Gastrocnemius medialis (tissue), 4 donors: ENCODE measurements around the gene SEMA4C. TPM values are rescaled to one million over a fixed set of nuclear protein-coding genes. Genes with fewer than 3 reads are reported as not detected.

Experiments used
- ATAC-seq, 2 donors: fragments of 150-250 bp; one replicate each; pipeline ENCODE4 v1.9.1; 2016
- DNase-seq, 2 donors: peaks; one replicate each; pipeline ENCODE4 v3.0.0-alpha.2; 2019
- H3K27ac ChIP-seq, 4 donors: fragments of 200-600 bp; sonication (generic); 1 replicate in 1 of 4; 2 replicates in 3 of 4; pipeline ENCODE4 v1.5.1; 2016 to 2018; ENCODE audit warnings: mild to moderate bottlenecking in 2 of 4, moderate library complexity in 1 of 4
- H3K27me3 ChIP-seq, 3 donors: fragments of 200-600 bp; sonication (generic) in 2 of 3; 1 replicate in 1 of 3; 2 replicates in 2 of 3; pipeline versions ENCODE4 v1.5.1 to v1.6.0; 2016 to 2019; ENCODE audit warnings: mild to moderate bottlenecking in 1 of 3, moderate library complexity in 1 of 3
- H3K36me3 ChIP-seq, 2 donors: fragments of 200-600 bp; sonication (generic) in 1 of 2; one replicate each; pipeline ENCODE4 v1.5.1; 2017 to 2018
- H3K4me1 ChIP-seq, 2 donors: fragments of 200-600 bp; sonication (generic) in 1 of 2; one replicate each; pipeline ENCODE4 v1.5.1; 2016 to 2017; ENCODE audit warnings: mild to moderate bottlenecking in 2 of 2
- H3K4me3 ChIP-seq, 4 donors: fragments of 200-600 bp; sonication (generic) in 3 of 4; 1 replicate in 1 of 4; 2 replicates in 3 of 4; pipeline ENCODE4 v1.5.1; 2016 to 2019; ENCODE audit warnings: mild to moderate bottlenecking in 2 of 4
- H3K9me3 ChIP-seq, 3 donors: fragments of 200-600 bp; sonication (generic) in 2 of 3; 1 replicate in 1 of 3; 2 replicates in 2 of 3; pipeline ENCODE4 v1.5.1; 2016 to 2019
- CTCF ChIP-seq, 5 experiments: fragments of 450-650 bp in 3 of 5; fragments of 200-600 bp in 2 of 5; sonication (generic) in 2 of 5; IDR thresholded peaks in 4 of 5; conservative IDR thresholded peaks in 1 of 5; 1 replicate in 4 of 5; 2 replicates in 1 of 5; pipeline ENCODE4 v1.5.1; 2016 to 2019; ENCODE audit warnings: antibody characterized with exemption in 5 of 5, mild to moderate bottlenecking in 3 of 5, moderate library complexity in 3 of 5
- POLR2A ChIP-seq, 2 donors: fragments of 450-650 bp; IDR thresholded peaks; one replicate each; pipeline ENCODE4 v1.6.1; 2017; ENCODE audit warnings: antibody characterized with exemption in 2 of 2, mild to moderate bottlenecking in 2 of 2, moderate library complexity in 2 of 2
- in situ Hi-C, 4 donors: fragments of 200-750 bp; cut with MboI; loops; one replicate each; pipeline versions ENCODE4 v1.15.0 to v1.8.0; 2017; ENCODE audit warnings: low sequenced_read_pairs in 4 of 4
- intact Hi-C: fragments of 100-400 bp; cut with DNase I; formaldehyde crosslinking; loops from one replicate; pipeline ENCODE4 v1.15.1; 2023; ENCODE audit warnings: low total_unique reads
- total RNA-seq, 4 donors: library from RNA; depleted of rRNA; stranded (reverse); fragments of >200 nt; gene quantifications; one replicate each; pipeline versions ENCODE4 v1.1.0 to v1.2.3, GENCODE V29; 2016

The SEMA4C gene
- total RNA-seq, 4 donors from 2014 or later: 3.2 to 8.6 (median 6.5) TPM

GRCh38 chr2:96916646-96917543 is 47.0 kb upstream of the SEMA4C start:
- no peak for ATAC-seq

DNA sequence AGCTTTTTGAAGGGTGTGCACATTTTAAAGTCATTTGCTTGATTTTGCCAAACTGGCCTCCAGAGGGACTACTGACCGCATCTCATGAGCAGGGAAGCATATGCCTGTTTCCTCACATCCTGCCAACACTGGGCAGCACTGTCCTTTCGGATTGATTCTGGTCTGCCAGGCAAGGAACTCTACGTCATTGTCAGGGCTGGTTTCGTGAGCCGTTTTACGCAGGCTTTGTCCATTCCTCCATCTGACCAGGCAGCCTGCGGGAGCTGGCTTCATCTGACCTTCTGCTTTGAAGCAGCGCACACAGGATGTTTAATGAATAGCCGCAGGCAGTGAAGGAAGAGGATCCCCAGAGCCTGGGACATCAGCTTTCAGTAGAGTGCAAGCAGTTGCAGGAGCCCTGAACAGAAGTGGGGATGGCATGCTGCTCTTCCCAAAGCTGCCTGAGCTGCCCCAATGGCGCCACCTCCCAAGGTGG is 46.3 kb upstream of the SEMA4C start:
- in situ Hi-C loops (no loop called here), intact Hi-C loops (no loop called here)
- DNase-seq (no peak), ATAC-seq (no peak)
- no peaks in the 10 kb centered on the region for H3K9me3 ChIP-seq
- H3K36me3 ChIP-seq: no peaks in the 10 kb centered on the region
- TF ChIP-seq POLR2A (IDR thresholded peaks at IDR 0.05): no peak
- no peak for TF ChIP-seq CTCF (IDR thresholded peaks at IDR 0.05 in 4 of 5, conservative IDR thresholded peaks at IDR 0.05 in 1 of 5)
- peaks cover 0 to 3% of the 10 kb centered on the region in 2 donors for H3K4me1 ChIP-seq
- H3K27ac ChIP-seq: peak overlapping the region in 2 of 4 donors; percentile 22 to 25
- peak overlapping the region in 1 of 4 donors; percentile 14 for H3K4me3 ChIP-seq
- H3K27me3 ChIP-seq: no peaks in the 10 kb centered on the region

More at GRCh38 chr2:96916646-96917543, 47.0 kb upstream of the SEMA4C start:
- Histone ChIP-seq H3K27ac (peak overlapping the region in 3 of 4 donors; percentile 22 to 47 (median 25)), H3K36me3 (no peaks in the 10 kb centered on the region), H3K9me3 (no peaks in the 10 kb centered on the region), H3K4me1 (peaks cover 0 to 3% of the 10 kb centered on the region in 2 donors), H3K27me3 (no peaks in the 10 kb centered on the region), H3K4me3 (peak overlapping the region in 1 of 4 donors; percentile 14)
- in situ Hi-C loops: no loop called here
- TF ChIP-seq CTCF (IDR thresholded peaks at IDR 0.05 in 4 of 5, conservative IDR thresholded peaks at IDR 0.05 in 1 of 5) (no peak), POLR2A (IDR thresholded peaks at IDR 0.05) (no peak)
- no peak for DNase-seq
- intact Hi-C loops: no loop called here

GRCh38 chr2:96914332-96914731 is 44.5 kb upstream of the SEMA4C start:
- TF ChIP-seq CTCF (IDR thresholded peaks at IDR 0.05 in 4 of 5, conservative IDR thresholded peaks at IDR 0.05 in 1 of 5) (no peak), POLR2A (IDR thresholded peaks at IDR 0.05) (no peak)
- no peaks in the 10 kb centered on the region for H3K36me3 ChIP-seq
- in situ Hi-C loops: no loop called here

GRCh38 chr2:96913398-96914202 is 43.7 kb upstream of the SEMA4C start:
- H3K36me3 ChIP-seq: no peaks in the 10 kb centered on the region
- no peak overlapping the region for H3K4me3 ChIP-seq
- no peak for ATAC-seq
- in situ Hi-C loops (no loop called here), intact Hi-C loops (no loop called here)
- no peaks in the 10 kb centered on the region for H3K27me3 ChIP-seq
- no peak for TF ChIP-seq POLR2A (IDR thresholded peaks at IDR 0.05)
- TF ChIP-seq CTCF (IDR thresholded peaks at IDR 0.05 in 4 of 5, conservative IDR thresholded peaks at IDR 0.05 in 1 of 5): no peak
- H3K4me1 ChIP-seq: peaks cover 0 to 5% of the 10 kb centered on the region in 2 donors
- peak overlapping the region in 1 of 4 donors; percentile 36 for H3K27ac ChIP-seq
- no peaks in the 10 kb centered on the region for H3K9me3 ChIP-seq
- no peak for DNase-seq

More at GRCh38 chr2:96914332-96914731, 44.5 kb upstream of the SEMA4C start:
- no peak overlapping the region for H3K27ac ChIP-seq
- DNase-seq (no peak), ATAC-seq (peak in 1 of 2 donors; percentile 38)
- no peaks in the 10 kb centered on the region for H3K27me3 ChIP-seq
- H3K9me3 ChIP-seq: no peaks in the 10 kb centered on the region
- H3K4me3 ChIP-seq: no peak overlapping the region
- H3K4me1 ChIP-seq: peaks cover 0 to 3% of the 10 kb centered on the region in 2 donors
- intact Hi-C loops: no loop called here
